Measurements from ENCODE around the gene MFSD6.
"Not testable (repeated sequence)": the region's sequence is repeated elsewhere in the genome, so short reads cannot be mapped to it uniquely, and the experiment has no call there.

Gene MFSD6

DNA sequence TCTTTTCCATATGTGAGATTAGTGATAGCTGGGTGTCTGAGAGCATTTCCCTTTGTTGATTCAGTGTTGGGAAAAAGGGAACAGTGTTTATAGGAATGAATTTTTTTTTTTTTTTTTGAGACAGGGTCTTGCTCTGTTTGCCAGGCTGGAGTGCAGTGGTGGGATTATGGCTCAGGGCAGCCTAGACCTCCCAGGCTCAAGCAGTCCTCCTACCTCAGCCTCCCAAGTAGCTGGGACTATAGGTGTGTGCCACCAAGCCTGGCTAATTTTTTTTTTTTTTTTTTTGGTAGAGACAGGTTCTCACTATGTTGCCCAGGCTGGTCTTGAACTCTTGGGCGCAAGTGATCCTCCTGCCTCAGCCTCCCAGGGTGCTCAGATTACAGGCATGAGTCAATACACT is 60.2 kb downstream of the MFSD6 start:
- not testable (repeated sequence) for DNase-seq

DNA sequence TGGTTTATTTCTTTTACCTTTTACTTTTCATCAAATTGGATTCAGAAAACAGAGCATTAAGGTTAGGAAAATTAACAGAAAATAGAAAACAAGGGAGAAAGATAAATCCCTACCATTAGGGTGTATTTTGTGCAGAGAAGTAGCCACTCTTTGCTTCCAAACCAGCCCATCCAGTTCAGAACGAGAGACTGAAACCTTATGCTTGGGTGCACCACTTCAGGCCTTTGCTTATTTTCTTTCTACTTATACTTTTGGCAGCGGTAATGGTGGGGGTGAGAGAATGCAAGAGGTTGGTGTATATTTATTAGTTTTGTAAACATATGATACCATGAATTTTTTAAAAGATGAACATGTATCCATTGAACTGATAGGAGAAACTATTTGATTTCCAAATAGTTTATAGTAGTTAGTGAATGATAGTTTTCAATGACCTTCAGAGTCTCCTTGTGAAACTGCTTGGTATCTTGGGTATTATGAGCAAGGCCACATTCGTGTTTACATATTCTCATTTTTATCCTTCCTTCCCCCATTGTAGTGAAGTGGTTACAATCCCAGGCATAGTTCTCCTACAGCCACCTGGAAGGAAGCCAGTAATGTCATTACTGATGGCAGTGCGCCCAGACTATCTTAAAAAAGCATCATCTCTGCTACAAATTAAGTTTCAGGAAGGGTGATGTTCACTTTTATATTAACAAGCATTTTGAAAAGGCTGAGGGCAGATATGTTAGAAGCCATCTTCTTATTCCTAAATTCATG is 60.8 kb downstream of the MFSD6 start:
- DNase-seq = no peak

DNA sequence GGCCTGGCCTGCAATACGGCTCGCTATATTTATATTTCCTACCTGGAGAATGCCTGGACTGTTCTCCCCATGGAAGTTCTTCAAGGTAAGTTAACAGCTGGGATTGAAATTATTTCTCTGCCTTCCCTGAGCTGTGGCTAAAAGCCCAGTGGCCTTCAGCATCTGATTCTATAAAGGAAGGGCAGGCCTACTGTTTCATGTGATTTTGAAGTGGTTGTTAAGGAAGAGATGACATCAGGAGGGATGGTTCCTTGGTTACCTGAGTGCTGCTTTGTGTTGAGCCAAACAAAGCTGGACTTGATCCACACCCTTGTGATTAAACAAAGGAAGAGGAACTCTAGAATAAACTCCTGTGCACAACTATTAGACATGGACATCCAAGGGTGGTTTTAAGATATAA is 61.6 kb downstream of the MFSD6 start:
- DNase-seq = no peak

DNA sequence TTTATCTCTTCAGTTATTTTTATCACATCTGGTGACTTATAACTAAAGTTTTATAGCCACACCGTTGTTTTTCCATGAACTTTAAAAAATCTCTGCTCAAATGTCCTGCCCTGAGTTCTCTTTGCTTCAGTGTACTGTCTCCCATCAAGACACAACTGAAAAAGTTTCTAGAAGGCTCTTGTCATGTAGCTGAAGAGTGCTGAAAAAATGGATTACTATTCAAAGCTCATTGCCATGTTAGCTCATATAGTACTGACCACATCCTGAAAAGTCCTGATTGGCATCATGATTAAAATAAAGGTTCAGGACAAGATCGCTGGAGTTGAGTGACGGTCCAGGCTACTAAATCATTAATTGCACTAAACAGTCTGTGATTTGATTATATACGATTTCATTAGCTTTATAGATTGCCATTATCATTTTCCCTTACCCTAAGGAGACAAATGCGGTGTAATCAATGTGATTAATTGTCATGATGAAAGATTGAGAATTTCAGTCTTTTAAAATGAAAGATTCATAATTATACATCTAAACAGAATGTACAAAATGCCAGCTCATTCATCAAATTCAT is 62.2 kb downstream of the MFSD6 start:
- no peak for DNase-seq

DNA sequence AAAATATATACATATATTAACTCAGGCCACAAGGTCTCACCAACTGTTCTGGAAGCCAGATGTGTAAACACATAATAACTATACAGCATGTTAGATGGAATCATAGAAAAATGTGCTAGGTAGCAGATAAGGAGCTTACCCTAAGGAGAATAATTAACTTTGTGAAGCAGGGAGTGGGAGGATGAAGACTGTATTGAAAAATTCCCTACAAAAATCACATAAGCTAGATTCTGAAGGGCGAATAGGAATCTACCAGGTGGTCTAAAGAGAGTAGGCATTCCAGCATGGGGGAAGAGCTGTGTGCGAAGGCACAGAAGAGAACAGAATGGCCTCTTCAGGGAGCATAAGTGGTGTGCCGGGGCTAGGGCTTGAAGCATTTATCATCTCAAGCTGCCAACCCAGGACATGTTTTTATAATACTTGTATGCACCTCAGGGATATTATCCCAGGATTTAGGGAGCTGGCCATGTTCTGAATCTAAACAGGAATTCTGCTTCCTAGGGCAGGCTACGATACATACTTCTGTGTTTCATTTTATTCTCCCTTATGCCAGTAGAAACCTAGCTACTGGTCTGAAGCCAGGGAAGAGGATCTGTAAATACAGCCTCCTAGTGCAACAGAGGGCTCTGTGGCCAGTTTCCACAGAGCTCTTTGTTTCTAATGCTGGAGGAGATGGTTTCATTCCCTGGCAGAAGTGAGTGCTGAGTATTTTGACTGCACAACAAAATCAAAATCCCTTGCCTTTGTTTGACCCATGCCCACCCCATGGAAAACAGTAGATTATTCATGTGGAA is 69.7 kb downstream of the MFSD6 start:
- no peak for DNase-seq

DNA sequence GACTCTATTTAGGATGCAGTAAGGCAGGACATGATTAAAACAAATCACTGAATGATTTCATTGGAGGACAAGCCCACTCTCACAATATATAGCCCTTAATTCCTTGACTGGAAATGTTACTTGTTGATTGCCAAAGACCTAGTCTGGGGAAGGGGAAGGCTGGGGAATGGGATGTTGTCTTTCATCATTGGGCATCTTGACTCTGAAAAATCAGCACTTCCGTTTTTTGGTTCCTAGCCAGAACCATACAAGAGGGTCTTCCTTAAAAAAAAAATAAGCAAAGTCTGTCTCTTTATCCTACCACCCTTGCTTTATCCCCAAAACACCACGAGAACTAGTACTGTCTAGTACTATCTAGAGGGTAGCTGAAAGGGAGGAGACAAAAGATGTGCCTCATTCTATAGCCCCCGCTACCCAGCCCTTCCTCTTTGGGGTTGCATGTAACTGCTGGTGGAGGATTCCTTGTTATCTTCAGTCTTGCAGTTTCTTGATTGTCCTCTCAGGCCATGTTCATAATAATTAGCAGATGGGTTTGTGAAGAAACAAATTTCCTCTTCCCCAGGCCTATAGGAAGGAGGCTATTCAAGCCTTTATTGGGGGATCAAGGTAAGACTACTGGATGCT is 70.5 kb downstream of the MFSD6 start:
- no peak for DNase-seq

DNA sequence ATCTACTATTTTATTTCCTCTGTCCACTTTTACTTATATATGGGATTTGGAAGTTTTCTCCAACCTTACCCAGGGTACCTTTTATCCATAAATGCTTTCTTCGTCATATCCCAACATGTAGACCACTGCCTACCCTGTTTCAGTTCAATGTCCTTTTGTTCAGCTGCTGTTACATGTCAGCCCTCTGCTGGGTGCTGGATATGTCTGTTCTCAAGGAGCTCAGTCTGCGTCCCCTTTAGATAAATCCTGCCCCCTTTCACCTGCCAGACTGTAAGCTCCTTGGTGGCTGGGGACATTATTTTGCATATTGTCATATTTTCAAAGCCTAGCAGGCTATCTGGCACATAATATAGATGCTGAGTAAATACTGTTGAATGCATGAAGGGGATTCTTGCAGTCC is 73.2 kb downstream of the MFSD6 start:
- DNase-seq = no peak

DNA sequence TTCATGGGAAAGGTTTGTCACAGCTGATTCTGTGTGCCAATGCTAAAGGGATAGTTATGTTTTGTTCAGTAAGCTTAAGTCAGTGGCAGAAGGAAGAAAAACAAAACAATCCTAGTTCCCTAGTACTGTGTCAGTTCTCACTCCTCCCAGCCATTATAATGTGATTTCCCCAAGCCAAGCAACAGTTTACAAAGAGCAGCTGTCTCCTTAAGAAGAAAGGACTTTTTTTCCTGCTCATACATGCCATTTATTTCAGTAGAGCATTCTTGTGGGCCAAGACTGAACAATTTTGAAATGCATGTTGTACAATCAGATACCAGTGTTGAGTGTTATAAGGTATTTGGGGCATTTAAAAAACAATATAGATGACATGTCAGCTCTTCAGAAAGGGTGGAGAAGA is 74.3 kb downstream of the MFSD6 start:
- DNase-seq = no peak

DNA sequence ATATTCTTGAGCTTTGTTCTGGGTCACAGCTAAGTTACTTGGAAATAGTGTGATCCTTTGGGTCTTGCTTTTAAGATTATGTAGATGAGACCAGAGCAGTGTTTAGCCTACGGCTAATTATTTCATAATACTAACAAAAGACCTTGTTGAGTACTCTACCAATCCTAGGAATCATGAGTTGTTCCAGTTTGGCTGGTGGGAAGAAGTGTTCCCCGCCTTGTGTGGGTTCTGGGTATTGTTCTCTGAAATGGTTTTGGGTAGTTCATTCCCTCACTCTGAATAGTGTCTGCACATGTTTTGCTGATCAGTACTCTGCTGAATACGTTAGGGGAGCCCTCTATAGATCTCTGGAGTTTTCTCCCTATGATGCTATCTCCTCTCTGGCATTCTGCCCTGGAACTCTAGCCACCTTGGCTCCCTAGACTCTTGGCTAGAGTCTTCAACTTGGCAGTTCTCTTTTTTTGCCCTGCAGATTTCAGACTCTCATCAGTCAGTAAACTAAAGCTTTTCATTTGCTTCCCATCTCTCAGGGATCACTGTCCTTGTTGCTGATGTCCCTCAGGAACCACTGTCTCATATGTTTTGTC is 78.0 kb downstream of the MFSD6 start:
- DNase-seq = no peak

DNA sequence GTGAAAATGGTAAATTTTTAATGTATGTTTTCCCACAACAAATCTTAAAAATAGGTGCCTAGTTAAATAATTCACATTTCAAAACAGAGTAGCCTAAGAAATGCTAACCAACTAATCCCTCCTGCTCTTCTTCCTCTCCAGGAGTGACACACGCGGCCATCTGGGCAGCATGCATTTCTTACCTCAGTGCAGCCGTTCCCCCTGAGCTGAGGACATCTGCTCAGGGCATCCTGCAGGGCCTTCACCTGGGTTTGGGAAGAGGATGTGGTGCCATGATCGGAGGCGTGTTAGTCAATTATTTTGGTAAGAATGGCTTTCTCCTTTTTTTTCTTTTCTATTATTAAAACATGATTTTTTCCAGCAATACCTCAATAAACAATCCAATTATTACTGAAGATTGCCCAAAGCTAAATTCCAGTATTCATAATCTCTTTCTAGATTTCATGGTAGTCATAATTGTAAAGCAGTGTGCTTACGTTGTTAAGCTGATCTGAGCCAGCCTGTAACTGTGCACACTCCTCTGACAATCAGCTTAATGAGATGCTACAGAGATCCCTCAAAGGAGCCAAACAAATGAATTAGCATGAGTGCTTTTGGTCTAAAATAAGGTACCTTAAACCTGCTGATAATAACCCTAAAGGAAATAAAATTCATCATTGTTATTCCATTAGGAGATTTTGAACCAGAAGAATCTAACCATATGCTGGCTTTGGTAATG is 80.5 kb downstream of the MFSD6 start:
- no peak for DNase-seq

DNA sequence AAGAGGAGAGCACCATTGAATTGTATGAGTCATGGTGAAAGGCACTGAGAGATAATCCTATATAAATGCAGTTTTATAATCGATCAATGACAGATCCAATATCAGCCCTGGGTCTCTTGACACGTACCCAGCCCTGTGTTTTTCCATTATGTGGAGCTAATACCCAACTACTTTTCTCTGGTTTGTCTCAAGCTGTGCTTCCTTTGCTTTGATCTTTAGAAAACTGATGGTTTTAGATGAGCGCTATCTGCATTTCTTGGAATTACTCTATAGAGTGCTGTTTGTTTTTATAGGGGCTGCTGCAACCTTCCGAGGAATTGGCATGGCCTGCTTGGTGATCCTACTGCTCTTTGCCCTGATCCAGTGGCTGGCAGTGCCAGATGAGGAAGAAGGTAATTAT is 81.3 kb downstream of the MFSD6 start:
- DNase-seq = no peak

DNA sequence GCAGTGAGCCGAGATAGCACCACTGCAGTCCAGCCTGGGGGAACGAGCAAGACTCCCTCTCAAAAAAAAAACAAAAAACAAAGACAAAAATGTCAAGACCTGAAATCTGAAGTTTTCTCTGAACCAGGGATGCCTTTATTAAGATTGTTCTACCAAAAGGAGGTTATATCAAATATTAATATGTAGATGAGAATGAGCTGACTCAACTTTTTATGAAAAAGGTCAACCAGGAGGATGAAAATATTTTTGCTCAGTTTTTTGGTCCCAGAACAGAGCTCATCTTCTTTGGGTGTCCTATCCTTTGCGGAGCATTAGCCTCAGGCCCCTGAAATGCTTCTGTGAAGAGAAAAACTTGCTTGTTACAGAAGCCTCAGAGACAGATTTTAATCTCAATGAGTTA is 82.3 kb downstream of the MFSD6 start:
- no peak for DNase-seq

DNA sequence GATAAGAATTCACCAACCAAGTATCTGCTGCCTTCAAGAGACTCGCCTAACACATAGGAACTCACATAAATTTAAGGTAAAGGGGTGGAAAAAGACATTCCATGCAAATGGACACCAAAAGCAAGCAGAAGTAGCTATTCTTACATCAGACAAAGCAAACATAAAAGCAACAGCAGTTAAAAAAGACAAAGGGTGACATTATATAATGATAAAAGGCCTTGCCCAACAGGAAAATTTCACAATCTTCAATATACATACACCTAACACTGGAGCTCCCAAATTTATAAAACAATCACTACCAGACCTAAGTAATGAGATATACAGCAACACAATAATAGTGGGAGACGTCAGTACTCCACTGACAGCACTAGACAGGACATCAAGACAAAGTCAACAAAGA is 84.9 kb downstream of the MFSD6 start:
- DNase-seq = no peak

DNA sequence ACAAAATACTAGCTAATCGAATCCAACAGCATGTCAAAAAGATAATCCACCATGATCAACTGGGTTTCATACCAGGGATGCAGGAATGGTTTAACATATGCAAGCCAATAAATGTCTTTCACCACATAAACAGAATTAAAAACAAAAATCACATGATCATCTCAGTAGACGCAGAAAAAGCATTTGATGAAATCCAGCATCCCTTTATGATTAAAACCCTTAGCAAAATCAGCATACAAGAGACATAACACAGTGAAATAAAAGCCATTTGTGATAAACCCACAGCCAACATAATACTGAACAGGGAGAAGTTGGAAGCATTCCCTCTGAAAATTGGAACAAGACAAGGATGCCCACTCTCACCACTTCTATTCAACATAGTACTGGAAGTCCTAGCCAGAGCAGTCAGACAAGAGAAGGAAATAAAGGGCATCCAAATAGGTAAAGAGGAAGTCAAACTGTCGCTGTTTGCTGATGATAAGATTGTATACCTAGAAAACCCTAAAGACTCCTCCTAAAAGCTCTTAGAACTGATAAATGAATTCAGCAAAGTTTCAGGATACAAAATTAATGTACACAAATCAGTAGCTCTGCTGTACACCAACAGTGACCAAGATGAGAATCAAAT is 86.6 kb downstream of the MFSD6 start:
- not testable (repeated sequence) for DNase-seq

DNA sequence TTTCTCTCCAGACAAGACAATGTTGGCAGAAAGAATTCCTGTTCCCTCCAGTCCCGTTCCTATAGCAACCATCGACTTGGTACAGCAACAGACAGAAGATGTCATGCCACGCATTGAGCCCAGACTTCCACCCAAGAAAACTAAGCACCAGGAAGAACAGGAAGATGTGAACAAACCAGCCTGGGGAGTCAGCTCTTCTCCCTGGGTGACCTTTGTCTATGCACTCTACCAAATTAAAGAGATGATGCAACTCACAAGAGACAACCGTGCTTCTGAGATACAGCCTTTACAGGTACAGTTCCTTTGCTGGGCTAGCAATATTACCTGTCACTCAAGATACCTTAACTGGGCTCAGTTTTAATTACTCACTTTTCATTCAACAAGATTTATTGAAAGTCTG is 89.3 kb downstream of the MFSD6 start:
- DNase-seq = no peak

DNA sequence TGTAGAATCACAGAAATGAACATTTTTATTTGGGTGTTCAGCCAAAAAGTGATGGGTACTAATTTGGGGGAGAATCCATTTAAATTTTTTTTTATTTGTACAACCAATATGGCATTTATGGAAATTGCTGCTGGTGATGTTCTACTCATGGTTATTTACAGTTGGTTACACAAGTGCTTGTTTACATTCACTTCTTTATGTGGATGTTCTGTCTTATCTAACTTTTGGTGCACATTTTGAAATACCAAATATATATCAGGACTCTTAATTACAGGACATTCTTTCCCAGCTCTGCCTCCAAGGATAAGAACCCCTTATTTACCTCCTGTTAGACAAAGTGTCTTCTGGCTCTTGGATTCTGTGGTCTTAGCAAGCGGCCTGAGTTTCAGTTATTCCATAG is 91.1 kb downstream of the MFSD6 start:
- no peak for DNase-seq

DNA sequence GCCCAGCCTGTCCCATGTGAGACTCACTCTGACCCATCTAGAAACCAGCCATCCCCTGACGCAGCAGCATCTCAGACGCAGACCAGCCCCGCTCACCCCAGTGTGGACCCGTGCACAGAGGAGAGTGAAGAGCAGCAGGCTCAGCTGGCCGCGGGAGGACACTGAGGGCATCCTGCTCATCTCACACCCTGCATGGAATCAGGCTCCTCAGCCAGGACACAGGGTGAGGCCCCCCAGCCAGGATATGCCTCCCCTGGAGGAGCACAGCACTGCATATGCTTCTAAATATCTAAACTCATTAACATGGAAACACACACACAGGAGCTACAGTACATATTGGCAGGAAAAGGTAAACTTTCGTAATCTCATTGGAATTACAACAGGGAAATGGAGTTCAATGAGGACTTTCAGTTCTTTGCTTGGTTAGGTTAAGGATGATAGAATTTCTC is 91.9 kb downstream of the MFSD6 start:
- no peak for DNase-seq

DNA sequence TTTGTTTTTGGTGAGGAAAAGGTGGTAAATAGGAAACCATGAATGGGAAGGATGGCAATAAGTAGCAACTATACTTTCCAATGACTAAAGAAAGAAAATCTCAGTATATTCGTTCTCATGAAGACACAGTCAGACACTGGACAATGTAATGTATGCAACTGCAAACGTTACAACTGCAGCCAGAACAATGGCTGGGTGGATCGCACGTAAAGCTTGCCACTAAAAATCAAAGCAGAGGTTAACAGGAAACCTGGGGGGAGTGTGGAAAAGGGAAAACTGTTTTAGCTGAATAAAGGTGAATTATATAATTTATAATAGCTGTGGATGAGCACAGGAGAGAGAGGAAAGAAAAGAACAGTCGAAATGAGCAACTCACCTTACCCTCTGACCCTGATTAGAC is 93.1 kb downstream of the MFSD6 start:
- no peak for DNase-seq

DNA sequence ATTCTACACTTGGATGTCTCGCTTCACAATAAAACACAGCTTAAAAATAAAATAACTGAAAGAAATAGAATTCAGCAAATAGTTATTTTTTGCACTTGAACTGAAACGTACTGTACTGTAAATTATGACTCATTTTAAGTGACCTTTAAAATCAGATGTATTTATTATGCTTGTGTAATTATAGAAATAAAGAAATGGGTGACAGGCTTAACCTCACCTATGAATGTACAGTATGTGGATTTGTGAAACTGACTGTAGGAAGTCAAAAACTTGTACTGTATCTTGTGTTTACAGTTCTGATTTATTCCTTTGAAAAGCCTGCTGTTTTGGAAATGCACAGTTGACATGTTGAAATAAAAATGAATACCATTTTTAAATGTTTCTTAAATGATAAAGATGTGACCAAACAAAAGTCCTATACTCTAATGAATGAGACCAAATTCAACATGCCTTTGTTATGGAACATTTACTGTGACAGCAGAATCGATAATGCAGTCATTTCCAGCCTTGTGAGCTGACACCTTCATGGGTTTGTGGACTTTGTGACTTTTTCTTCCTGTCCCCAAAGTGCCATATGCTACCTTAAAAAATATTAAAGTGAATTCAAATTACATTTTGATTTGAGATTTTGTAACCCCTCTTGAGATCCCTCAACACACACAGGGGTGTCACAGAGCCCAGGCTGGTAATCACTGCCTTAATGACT is 93.7 kb downstream of the MFSD6 start:
- no peak for DNase-seq

DNA sequence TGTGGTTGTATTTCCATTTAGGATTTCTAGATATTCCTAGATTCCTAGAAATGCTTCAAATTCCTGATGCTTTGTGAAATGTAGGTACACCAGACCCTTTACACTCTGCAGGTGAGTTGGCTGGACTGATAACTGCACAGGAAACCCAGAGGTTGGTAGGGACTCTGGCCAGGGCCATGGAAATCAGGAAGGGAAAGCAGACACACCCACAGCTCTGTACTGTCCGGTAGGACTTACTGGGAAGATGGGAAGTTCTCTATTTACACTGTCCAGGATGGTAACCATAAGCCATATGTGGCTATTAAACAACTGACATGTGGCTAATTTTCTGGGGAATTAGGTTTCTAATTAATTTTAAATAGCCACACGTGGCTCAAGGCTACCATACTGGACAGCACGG is 94.9 kb downstream of the MFSD6 start:
- no peak for DNase-seq

DNA sequence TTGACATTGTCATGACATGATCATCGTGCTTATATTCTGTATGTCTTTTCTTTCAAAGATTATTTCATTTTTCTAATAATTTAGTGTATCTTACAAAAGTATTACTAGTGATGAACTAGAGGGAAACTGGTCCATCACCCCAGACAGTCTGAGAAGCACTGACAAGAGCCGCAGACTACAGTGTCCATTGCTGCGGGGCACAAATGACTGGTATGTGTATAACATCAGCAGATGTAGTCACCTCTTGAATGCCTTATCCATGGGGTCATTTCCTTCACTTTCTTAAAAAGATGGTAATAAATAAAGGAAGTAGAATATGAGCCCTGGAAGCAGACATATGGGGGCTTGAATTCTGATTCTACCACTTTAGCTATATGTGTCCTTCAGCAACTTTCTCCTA is 96.8 kb downstream of the MFSD6 start:
- no peak for DNase-seq
